Psoas muscle (tissue), 8 donors: ENCODE results near the gene DNM3. TPM values are rescaled to one million over a fixed set of nuclear protein-coding genes. Genes with fewer than 3 reads are reported as not detected.

Source experiments
- ATAC-seq, 4 donors: fragments of 200-7000 bp; cut with Tn5 transposase; one replicate each; pipeline ENCODE4 v1.9.1; 2020; ENCODE audit warnings: moderate library complexity in 3 of 4, mild to moderate bottlenecking in 2 of 4
- DNase-seq, 2 donors: peaks; one replicate each; pipeline ENCODE4 v3.0.0-alpha.2; 2020
- H3K27ac ChIP-seq: fragments of 200-600 bp; one replicate; pipeline ENCODE4 v1.8.0; 2022
- H3K27me3 ChIP-seq, 3 donors: fragments of 200-600 bp in 1 of 3; one replicate each; pipeline versions ENCODE4 v1.6.1 to v1.8.0; 2013 to 2022; ENCODE audit warnings: low read length in 2 of 3, mild to moderate bottlenecking in 2 of 3, moderate library complexity in 1 of 3; ENCODE audit not compliant: insufficient read depth in 3 of 3
- H3K36me3 ChIP-seq, 2 donors: fragments of 200-600 bp in 1 of 2; one replicate each; pipeline versions ENCODE4 v1.6.1 to v1.8.0; 2013 to 2022; ENCODE audit warnings: low read depth in 1 of 2, mild to moderate bottlenecking in 1 of 2, moderate library complexity in 1 of 2; ENCODE audit not compliant: insufficient read depth in 1 of 2
- H3K4me1 ChIP-seq: fragments of 200-600 bp; one replicate; pipeline ENCODE4 v1.8.0; 2022
- H3K4me3 ChIP-seq: fragments of 200-600 bp; one replicate; pipeline ENCODE4 v1.8.0; 2022; ENCODE audit warnings: mild to moderate bottlenecking
- H3K9me3 ChIP-seq: fragments of 200-600 bp; one replicate; pipeline ENCODE4 v1.8.0; 2022
- CTCF ChIP-seq: fragments of 200-600 bp; IDR thresholded peaks from one replicate; pipeline ENCODE4 v1.8.0; 2022; ENCODE audit warnings: antibody characterized with exemption
- WGBS, 3 donors: extraction: QIAGEN DNeasy Blood & Tissue Kit; methylation state at CpG; one replicate each; pipeline versions ENCODE4 v1.1.6 to v1.1.7; 2013; 5-methylcytosine and 5-hydroxymethylcytosine counted together
- intact Hi-C, 2 donors: fragments of 100-400 bp; cut with DNase I; formaldehyde crosslinking; loops; one replicate each; pipeline versions ENCODE4 v1.11.0 to v1.14.2; 2022
- polyA plus RNA-seq, 3 donors: library from polyadenylated mRNA; stranded (reverse); fragments of 200-250 nt; gene quantifications; one replicate each; pipeline ENCODE4 v1.2.3, GENCODE V29; 2013
- total RNA-seq, 4 donors: library from RNA; stranded (reverse); fragmentation: NEBNext Ultra II Directional in 2 of 4; extraction: Animal tissue kit (Norgen Biotek cat#: 25700) in 2 of 4; gene quantifications; one replicate each; pipeline versions ENCODE4 v1.2.1 to v1.2.4, GENCODE V29; 2021 to 2023
- donor health status: healthy with polysubstance abuse.
- donor health status: DM: no; HTN: no; CAD: no; lungs with moderate emphysema.
- donor health status: Bipolar disorder and iron deficiency.
- donor health status: healthy.
- donor health status: DM: yes; HTN: yes; CAD: no.
- donor health status: DM: no; HTN: no; CAD: no.
- donor health status: DM: no; HTN: no; CAD: no.
- donor health status: DM: yes; HTN: yes; CAD: no.

DNM3 gene
- total and polyA plus RNA-seq, 7 donors: 0.31 to 1.0 (median 0.77) TPM

GRCh38 chr1:172398970-172399755 is 557.9 kb downstream of the DNM3 start:
- Histone ChIP-seq H3K9me3 (no peaks in the 10 kb centered on the region), H3K4me1 (no peaks in the 10 kb centered on the region), H3K36me3 (no peaks in the 10 kb centered on the region), H3K27ac (peak overlapping the region; percentile 56), H3K4me3 (peak overlapping the region; percentile 16), H3K27me3 (no peaks in the 10 kb centered on the region)
- TF ChIP-seq CTCF: peak; percentile 51
- intact Hi-C loops: loop anchor here in 1 of 2 donors (5.0 kb wide), 2 partner anchors 262 to 397 kb away; no protein-coding TSS in a partner anchor
- WGBS, 3 donors: 20 to 36% (median 26%) methylated on average over 9 of the region's 9 CpGs
- DNase-seq (peak; percentile 53 to 68), ATAC-seq (peak; percentile 47 to 89 (median 81))

- H3K4me1 ChIP-seq: no peaks in the 10 kb centered on the region
- H3K27me3 ChIP-seq: no peaks in the 10 kb centered on the region
- intact Hi-C loops: loop anchor here in 1 of 2 donors (5.0 kb wide), 2 partner anchors 263 to 398 kb away; no protein-coding TSS in a partner anchor
- no peaks in the 10 kb centered on the region for H3K36me3 ChIP-seq
- no peaks in the 10 kb centered on the region for H3K9me3 ChIP-seq
- no peak for DNase-seq
- ATAC-seq: no peak
- WGBS, 3 donors: 76 to 88% (median 76%) methylated on average over 6 of the region's 6 CpGs
- TF ChIP-seq CTCF: no peak
- H3K27ac ChIP-seq: no peak overlapping the region
- no peak overlapping the region for H3K4me3 ChIP-seq
Measured at GRCh38 chr1:172399756-172400721, 558.7 kb downstream of the DNM3 start.

GRCh38 chr1:172400722-172401105 is 559.4 kb downstream of the DNM3 start:
- Histone ChIP-seq H3K27ac (no peak overlapping the region), H3K4me1 (no peaks in the 10 kb centered on the region), H3K36me3 (no peaks in the 10 kb centered on the region), H3K4me3 (no peak overlapping the region), H3K9me3 (no peaks in the 10 kb centered on the region), H3K27me3 (no peaks in the 10 kb centered on the region)
- DNase-seq: no peak
- intact Hi-C loops: no loop called here
- WGBS, 3 donors: 29 to 54% (median 40%) methylated on average over 1 of the region's 1 CpG
- TF ChIP-seq CTCF: no peak
- ATAC-seq: no peak

- no peak for TF ChIP-seq CTCF
- H3K9me3 ChIP-seq: no peaks in the 10 kb centered on the region
- DNase-seq: no peak
- H3K4me3 ChIP-seq: no peak overlapping the region
- intact Hi-C loops: no loop called here
- H3K27ac ChIP-seq: no peak overlapping the region
- no peak for ATAC-seq
- no peaks in the 10 kb centered on the region for H3K27me3 ChIP-seq
- H3K4me1 ChIP-seq: no peaks in the 10 kb centered on the region
- no peaks in the 10 kb centered on the region for H3K36me3 ChIP-seq
Measured at GRCh38 chr1:172401477-172401876, 560.2 kb downstream of the DNM3 start.
